GM19238 (cell line): ENCODE data around the gene BTD.

Experiments used
- DNase-seq: peaks from one replicate; pipeline ENCODE4 v3.0.0; 2011; ENCODE audit warnings: low spot score; ENCODE audit not compliant: insufficient read length

BTD gene

DNA sequence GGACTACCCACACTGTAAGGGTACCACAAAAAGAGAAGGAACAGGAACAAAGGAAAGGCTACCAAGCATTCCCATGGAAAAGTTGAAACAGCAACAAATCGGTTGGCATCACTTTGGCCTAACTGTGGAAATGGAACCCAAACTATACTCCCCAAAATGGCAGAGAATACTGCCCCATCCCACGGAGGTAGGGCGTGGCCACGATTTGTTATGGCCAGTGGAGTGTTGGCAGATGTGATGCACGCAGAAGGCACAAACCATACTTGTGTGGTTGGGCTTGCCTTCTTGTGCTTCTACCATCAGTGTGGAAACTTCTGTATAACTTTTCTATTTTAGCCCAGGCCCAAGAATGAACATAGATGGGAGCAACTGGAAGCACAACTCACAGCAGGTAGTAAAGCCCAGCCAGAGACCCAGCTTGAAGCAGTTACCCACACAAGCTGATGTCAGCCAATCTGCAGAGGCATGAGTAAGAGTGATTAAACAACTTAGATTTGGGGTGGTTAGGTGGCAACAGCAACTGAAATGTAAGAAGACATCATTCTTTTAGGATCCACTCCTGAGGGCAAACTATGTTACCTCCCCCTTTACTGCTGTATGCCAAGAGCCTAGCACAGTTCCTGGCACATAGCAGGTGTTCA lies 64.1 kb downstream of the BTD start:
- no peak for DNase-seq

DNA sequence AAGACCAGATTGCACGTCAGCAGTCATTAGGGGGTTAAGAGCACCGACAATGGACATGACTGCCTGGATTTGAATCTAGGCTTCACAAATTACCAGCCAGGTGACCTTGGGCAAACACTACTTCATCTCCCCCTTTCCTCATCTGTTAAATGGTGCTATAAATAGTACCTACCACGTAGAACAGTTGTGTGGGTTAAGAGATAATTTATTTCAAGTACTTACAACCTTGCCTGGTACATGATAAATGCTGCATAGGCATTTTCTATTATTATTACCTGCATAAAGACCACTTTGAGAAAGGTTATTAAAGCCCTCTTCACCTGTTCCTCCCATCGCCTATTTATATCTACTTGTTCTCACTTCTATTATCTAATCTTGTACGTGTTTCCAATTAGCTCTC lies 64.7 kb downstream of the BTD start:
- DNase-seq, result no peak

- DNase-seq, result no peak
These were observed 65.9 kb downstream of the BTD start for GRCh38 chr3:15667484-15667883.

- DNase-seq, result no peak
These were observed 72.0 kb downstream of the BTD start for GRCh38 chr3:15673536-15673935.

GRCh38 chr3:15676259-15676658 lies 74.7 kb downstream of the BTD start:
- DNase-seq, result no peak

DNA sequence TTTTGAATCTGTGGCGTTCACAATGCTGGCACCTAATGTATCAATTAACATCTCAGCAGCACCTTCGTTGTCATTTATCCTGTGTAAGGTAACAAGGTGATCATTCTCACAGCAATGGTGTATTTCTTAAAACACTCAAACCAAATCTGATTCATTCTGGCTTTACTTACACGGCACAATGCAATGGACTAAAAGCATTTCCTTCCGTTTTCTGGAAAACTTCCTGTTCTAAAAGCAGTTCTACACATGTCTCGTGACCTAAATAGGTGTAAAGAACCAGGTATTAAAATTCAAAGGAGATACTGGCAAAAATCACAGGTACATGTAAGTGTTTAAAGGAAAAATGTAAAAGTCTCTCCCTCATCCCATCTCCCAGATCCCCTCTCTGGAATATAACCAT lies 77.8 kb downstream of the BTD start:
- no peak for DNase-seq

GRCh38 chr3:15681668-15682067 lies 80.1 kb downstream of the BTD start:
- DNase-seq, result no peak

- no peak for DNase-seq
These were observed 81.1 kb downstream of the BTD start for GRCh38 chr3:15682561-15683185.

DNA sequence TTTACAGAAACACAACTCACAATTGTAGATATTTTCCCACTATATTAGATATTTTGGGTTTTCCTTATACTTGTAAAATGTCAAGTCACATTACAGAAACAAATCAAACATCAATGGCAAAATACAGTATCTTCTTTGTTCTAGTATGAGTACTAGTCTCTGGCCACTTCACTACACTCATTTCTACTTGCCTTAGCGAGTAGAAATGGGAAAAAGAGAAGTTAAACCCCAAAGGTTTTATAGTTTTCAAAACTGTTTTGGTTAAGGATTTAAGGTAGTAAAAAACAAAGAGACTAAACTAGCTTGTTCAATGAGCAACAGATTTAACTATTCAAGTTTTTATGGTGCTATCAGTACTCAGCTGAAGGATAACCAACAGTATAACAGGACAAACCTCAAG lies 81.7 kb downstream of the BTD start:
- DNase-seq, result no peak

DNA sequence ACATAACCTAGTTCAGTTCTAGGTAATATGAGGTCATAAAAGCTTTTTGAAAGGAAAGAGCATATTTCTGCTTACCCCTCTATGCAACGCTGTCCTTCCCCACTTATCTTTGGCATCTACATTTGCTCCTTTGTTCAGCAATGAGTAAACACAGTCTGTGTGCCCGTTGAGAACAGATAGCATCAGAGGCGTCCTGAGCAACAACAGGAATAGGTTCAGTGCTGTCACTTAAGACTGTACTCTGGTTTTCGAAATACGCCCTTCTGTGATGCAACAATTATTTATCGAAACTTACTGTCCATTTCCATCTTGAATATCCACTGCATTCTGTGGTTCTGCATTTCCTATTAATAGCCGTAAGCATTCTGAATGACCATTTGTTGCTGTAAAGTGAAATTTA lies 84.4 kb downstream of the BTD start:
- no peak for DNase-seq

GRCh38 chr3:15690230-15690629 lies 88.7 kb downstream of the BTD start:
- DNase-seq, result no peak

DNA sequence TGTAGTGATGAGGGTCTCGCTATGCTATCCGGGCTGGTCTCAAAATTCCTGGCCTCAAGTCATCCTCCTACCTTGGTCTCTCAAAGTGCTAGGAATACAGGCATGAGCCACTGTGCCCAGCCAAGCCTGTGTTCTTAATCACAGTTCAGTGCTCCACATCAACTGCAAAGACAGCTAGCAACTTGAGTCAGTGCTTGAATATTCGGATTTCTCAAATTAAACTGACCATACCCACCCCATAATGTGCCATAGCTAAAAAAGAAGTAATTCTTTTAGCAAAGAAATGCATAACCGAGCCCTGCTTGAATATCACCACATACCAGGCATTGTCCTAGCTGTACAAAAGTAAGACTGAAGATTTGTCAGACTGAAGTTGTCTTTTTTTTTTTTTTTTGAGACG lies 89.2 kb downstream of the BTD start:
- no peak for DNase-seq

- no peak for DNase-seq
These were observed 91.8 kb downstream of the BTD start for GRCh38 chr3:15693355-15693754.

DNA sequence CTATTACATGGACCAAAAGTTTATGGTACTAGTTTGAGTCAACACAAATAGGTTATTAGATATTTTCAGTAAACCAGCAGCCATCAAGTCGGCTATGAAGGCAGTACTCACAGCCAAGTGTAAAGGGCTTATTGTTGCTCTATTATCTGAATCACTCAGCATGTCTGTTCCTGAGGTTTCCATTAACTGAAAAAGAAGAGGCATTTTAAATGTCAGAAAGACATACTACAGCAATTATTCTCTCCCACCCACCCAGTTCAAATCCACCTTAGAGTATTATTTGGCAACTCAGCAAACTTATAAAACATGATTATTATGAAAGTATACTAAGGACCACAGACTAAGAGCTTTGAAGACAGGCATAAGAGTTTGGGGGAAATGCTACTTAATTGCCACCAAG lies 93.1 kb downstream of the BTD start:
- DNase-seq, result no peak
